Activated CD8-positive, alpha-beta T cell treated with anti-CD3 and anti-CD28 coated beads for 36 hours (primary cell): ENCODE measurements around the gene ALDH1A1. TPM values are rescaled to one million over a fixed set of nuclear protein-coding genes. Genes with fewer than 3 reads are reported as not detected.
"Not testable (repeated sequence)": the region's sequence is repeated elsewhere in the genome, so short reads cannot be mapped to it uniquely, and the experiment has no call there.

ENCODE experiments used
- ATAC-seq: fragments of 200-7000 bp; cut with Tn5 transposase; one replicate; pipeline ENCODE4 v1.10.0; 2021; ENCODE audit warnings: mild to moderate bottlenecking, moderate library complexity
- CTCF ChIA-PET: fragments of 350-600 bp; sonication (Branson Sonifier 250); formaldehyde crosslinking; loops from one replicate; lab custom pipeline; 2021; ENCODE audit warnings: antibody characterized with exemption; lab: Charles Lee
- POLR2A ChIA-PET: fragments of 350-600 bp; sonication (Branson Sonifier 250); formaldehyde crosslinking; loops from one replicate; lab custom pipeline; 2021; ENCODE audit warnings: antibody characterized with exemption; lab: Charles Lee
- DNase-seq: peaks from one replicate; pipeline ENCODE4 v3.0.0-alpha.2; 2020
- H3K27ac Mint-ChIP-seq: one replicate; pipeline ENCODE4 v1.8.0; 2021; ENCODE audit warnings: mild to moderate bottlenecking, mixed read lengths
- H3K27me3 Mint-ChIP-seq: one replicate; pipeline ENCODE4 v1.8.0; 2021; ENCODE audit warnings: mixed read lengths
- H3K36me3 Mint-ChIP-seq: one replicate; pipeline ENCODE4 v1.8.0; 2021; ENCODE audit warnings: low read depth, mixed read lengths
- H3K4me1 Mint-ChIP-seq: one replicate; pipeline ENCODE4 v1.8.0; 2021; ENCODE audit warnings: low read depth, mixed read lengths
- H3K4me3 Mint-ChIP-seq: one replicate; pipeline ENCODE4 v1.8.0; 2021; ENCODE audit warnings: mild to moderate bottlenecking, moderate library complexity, mixed read lengths
- H3K9me3 Mint-ChIP-seq: one replicate; pipeline ENCODE4 v1.8.0; 2021; ENCODE audit warnings: mixed read lengths
- intact Hi-C: fragments of 100-400 bp; cut with micrococcal nuclease; formaldehyde crosslinking; loops from one replicate; pipeline ENCODE4 v1.10.0; 2022
- total RNA-seq, 2 experiments: library from RNA; stranded (reverse); gene quantifications; one replicate each; pipeline ENCODE4 v1.2.3, GENCODE V29; 2021
- TF ChIP-seq, protein P1 (sequence below): fragments of 200-600 bp; IDR thresholded peaks from one replicate; pipeline ENCODE4 v1.8.0; 2022; ENCODE audit warnings: antibody characterized with exemption, mild to moderate bottlenecking

Gene ALDH1A1
- total RNA-seq, 2 experiments from 2014 or later = not detected

DNA sequence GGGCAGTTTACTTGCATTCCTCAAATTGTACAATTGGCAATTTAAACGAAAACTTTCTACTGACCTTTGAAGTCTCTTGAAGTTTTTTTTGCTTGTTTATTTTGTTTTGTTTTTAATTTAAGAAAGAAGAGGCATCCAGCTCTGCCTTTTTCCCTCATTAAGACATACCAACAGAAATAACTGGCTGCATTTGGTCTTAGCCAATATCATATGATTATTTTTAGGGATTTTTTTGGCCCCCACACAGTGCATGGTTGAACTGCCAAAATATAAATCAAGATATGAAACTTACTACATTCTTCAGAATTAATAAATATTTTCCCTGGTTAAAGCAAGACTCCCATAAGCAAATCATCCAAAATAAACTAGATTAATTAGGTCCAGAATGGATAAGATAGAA is 79.4 kb downstream of the ALDH1A1 start:
- Mint-ChIP-seq H3K9me3 (no peaks in the 10 kb centered on the region), H3K27me3 (peaks cover 3% of the 10 kb centered on the region), H3K4me1 (no peaks in the 10 kb centered on the region), H3K4me3 (no peak overlapping the region), H3K36me3 (no peaks in the 10 kb centered on the region), H3K27ac (no peak overlapping the region)
- no peak for ATAC-seq
- intact Hi-C loops = loop anchor here (10.0 kb wide), 1 partner anchor 151 kb away; no protein-coding TSS in a partner anchor
- TF ChIP-seq, protein P1, sequence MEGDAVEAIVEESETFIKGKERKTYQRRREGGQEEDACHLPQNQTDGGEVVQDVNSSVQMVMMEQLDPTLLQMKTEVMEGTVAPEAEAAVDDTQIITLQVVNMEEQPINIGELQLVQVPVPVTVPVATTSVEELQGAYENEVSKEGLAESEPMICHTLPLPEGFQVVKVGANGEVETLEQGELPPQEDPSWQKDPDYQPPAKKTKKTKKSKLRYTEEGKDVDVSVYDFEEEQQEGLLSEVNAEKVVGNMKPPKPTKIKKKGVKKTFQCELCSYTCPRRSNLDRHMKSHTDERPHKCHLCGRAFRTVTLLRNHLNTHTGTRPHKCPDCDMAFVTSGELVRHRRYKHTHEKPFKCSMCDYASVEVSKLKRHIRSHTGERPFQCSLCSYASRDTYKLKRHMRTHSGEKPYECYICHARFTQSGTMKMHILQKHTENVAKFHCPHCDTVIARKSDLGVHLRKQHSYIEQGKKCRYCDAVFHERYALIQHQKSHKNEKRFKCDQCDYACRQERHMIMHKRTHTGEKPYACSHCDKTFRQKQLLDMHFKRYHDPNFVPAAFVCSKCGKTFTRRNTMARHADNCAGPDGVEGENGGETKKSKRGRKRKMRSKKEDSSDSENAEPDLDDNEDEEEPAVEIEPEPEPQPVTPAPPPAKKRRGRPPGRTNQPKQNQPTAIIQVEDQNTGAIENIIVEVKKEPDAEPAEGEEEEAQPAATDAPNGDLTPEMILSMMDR = no peak
- ChIA-PET CTCF (no interaction called here), POLR2A (no interaction called here)
- DNase-seq = no peak

DNA sequence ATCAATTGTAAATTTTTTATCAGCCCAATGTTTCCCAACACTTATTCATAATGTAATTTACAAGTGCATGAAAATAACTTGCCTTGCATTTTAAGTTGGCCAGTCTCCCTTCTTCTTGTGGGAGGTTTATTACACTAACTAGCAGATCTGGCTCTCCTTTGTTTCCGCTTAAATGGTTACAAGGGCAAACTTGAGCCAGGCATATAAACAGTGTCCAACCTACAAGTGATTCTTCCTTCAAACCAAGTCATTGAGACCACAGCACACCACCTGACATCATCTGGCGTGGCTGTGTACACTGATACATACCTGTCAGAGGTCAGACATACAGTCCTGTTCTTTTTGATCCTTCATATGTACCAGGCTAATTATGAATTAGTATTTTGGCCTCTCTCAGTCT is 80.1 kb downstream of the ALDH1A1 start:
- TF ChIP-seq, protein P1 = no peak
- DNase-seq = no peak
- no peaks in the 10 kb centered on the region for H3K4me1 Mint-ChIP-seq
- no peak overlapping the region for H3K4me3 Mint-ChIP-seq
- POLR2A ChIA-PET = no interaction called here
- CTCF ChIA-PET = interaction anchor here (1.4 to 2.3 kb wide), 2 partner anchors 20 to 150 kb away, joined by 3 to 12 read pairs; no protein-coding TSS in a partner anchor
- no peak for ATAC-seq
- H3K36me3 Mint-ChIP-seq = no peaks in the 10 kb centered on the region
- no peak overlapping the region for H3K27ac Mint-ChIP-seq
- no peaks in the 10 kb centered on the region for H3K9me3 Mint-ChIP-seq
- H3K27me3 Mint-ChIP-seq = peaks cover 3% of the 10 kb centered on the region
- intact Hi-C loops = loop anchor here (10.0 kb wide), 1 partner anchor 152 kb away; no protein-coding TSS in a partner anchor

DNA sequence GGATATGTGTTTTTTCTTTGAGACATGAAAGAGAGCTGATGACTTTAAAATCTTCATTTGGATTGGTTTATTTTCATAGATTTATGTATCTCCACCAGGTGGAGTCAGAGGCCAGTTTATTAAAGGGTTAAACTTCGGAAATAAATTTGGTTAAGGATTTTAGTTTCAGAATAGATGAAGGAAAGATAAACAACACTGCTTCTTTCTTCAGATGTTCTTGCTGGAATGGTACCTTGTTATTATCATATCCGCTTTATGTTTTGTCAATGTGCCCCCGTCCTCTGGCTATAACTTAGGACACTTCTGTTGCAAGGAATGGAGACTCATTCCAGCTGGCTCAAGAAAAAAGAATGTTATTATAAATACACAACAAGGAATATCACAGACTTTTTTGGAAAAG is 81.2 kb downstream of the ALDH1A1 start:
- POLR2A ChIA-PET = no interaction called here
- Mint-ChIP-seq H3K27ac (no peak overlapping the region), H3K36me3 (no peaks in the 10 kb centered on the region), H3K4me3 (no peak overlapping the region), H3K4me1 (no peaks in the 10 kb centered on the region), H3K9me3 (no peaks in the 10 kb centered on the region), H3K27me3 (peaks cover 3% of the 10 kb centered on the region)
- ATAC-seq (no peak), DNase-seq (no peak)
- intact Hi-C loops = loop anchor here (10.0 kb wide), 1 partner anchor 153 kb away; no protein-coding TSS in a partner anchor
- TF ChIP-seq, protein P1 = no peak
- CTCF ChIA-PET = interaction anchor here (1.0 to 2.3 kb wide), 5 partner anchors 10 to 151 kb away, joined by 3 to 12 read pairs (median 3); no protein-coding TSS in a partner anchor

DNA sequence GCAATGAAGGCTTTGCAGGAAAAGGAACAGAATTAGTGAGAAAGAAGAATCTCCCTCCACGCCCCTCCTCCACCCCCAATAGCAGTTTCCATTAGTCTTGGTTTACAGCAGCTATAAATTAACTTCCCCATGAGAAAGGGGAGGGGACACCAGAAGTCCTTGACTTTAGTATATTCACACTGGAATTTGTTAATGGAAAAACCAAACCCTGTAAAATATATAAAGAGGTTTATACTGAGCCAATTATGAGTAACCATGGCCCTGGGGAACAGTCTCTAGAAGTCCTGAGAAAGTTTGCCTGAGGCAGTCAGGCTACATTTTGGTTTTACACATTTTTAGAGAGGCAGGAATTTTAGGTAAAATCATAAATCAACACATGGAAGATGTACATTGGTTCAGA is 88.5 kb downstream of the ALDH1A1 start:
- intact Hi-C loops = loop anchor here (10.0 kb wide), 1 partner anchor 320 kb away; no protein-coding TSS in a partner anchor
- POLR2A ChIA-PET = no interaction called here
- no peak for ATAC-seq
- Mint-ChIP-seq H3K27me3 (no peaks in the 10 kb centered on the region), H3K36me3 (no peaks in the 10 kb centered on the region), H3K4me3 (no peak overlapping the region), H3K9me3 (no peaks in the 10 kb centered on the region), H3K27ac (no peak overlapping the region), H3K4me1 (no peaks in the 10 kb centered on the region)
- TF ChIP-seq, protein P1 = no peak
- DNase-seq = no peak
- CTCF ChIA-PET = no interaction called here

DNA sequence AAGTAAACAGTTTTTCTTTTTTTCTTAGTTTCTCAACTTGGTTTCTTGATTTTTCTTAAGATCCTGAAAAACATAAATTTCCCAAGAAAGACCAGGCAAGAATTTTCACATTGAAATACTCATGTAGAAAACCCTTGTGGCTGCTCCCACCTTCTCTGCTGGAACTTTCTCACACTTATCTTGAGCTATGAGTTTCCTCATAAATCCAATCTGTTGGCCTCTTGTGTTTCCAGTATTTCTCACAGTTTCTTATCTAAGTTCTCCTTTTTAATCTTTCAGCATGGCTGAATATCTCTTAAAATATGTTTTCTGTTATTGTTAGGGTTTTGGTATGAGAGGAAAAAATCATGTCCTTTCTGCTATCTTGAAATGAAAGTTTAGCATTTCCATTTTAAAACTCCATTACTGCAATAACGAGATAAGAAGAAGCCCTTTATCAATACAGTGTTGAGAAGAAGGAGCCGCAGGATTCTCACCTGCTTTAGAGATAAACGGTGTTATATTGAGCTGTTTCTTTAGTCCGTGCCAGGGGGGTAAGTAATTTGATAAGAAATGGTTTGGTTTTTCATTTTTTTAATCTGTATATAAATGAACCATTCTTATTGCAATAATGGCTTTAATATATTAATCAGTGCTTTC is 89.3 kb downstream of the ALDH1A1 start:
- intact Hi-C loops = loop anchor here (10.0 kb wide), 1 partner anchor 321 kb away; no protein-coding TSS in a partner anchor
- ChIA-PET POLR2A (no interaction called here), CTCF (no interaction called here)
- Mint-ChIP-seq H3K4me1 (no peaks in the 10 kb centered on the region), H3K27me3 (no peaks in the 10 kb centered on the region), H3K36me3 (no peaks in the 10 kb centered on the region), H3K9me3 (no peaks in the 10 kb centered on the region), H3K27ac (no peak overlapping the region), H3K4me3 (no peak overlapping the region)
- TF ChIP-seq, protein P1 = no peak
- DNase-seq (no peak), ATAC-seq (no peak)

DNA sequence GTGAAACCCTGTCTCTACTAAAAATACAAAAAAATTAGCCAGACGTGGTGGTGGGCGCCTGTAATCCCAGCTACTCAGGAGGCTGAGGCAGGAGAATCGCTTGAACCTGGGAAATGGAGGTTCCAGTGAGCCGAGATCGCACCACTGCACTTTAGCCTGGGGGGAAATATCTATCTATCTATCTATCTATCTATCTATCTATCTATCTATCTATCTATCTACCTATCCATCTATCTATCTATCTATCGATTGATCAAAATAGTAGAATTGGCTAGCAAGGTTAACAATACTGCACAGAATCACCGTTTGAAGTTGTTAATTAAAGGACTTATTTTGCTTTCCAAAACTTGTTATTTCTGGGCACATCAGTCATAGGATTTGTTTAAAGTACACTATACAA is 90.1 kb downstream of the ALDH1A1 start:
- H3K4me3 Mint-ChIP-seq, DNase-seq, H3K4me1 Mint-ChIP-seq, H3K9me3 Mint-ChIP-seq, ATAC-seq, H3K27me3 Mint-ChIP-seq, H3K27ac Mint-ChIP-seq, H3K36me3 Mint-ChIP-seq, POLR2A ChIA-PET, CTCF ChIA-PET: not testable (repeated sequence)
- intact Hi-C loops = loop anchor here (10.0 kb wide), 1 partner anchor 322 kb away; no protein-coding TSS in a partner anchor
